Iris pigment epithelial cell (primary cell): ENCODE measurements around the gene COL20A1.
"Not testable (repeated sequence)": the region's sequence is repeated elsewhere in the genome, so short reads cannot be mapped to it uniquely, and the experiment has no call there.

Source experiments
- DNase-seq: peaks from one replicate; pipeline ENCODE4 v3.0.0-alpha.2; 2011; ENCODE audit warnings: low read depth

Gene COL20A1

DNA sequence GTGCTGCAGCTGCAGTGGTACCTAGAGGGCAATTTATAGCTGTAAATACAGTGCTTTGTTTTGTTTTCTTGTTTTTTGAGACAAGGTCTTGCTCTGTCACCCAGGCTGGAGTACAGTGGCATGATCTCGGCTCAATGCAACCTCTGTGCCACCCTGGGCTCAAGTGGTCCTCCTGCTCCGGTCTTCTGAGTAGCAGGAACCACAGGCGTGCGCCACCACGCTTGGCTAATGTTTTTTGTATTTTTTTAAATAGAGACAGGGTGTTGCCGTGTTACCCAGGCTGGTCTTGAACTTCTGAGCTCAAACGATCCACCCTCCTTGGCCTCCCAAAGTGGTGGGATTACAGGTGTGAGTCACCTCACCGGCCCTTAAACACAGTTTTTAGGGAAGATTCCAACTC, 41.4 kb downstream of the COL20A1 start:
- no peak for DNase-seq

GRCh38 chr20:63335060-63335459, 42.1 kb downstream of the COL20A1 start:
- not testable (repeated sequence) for DNase-seq

DNA sequence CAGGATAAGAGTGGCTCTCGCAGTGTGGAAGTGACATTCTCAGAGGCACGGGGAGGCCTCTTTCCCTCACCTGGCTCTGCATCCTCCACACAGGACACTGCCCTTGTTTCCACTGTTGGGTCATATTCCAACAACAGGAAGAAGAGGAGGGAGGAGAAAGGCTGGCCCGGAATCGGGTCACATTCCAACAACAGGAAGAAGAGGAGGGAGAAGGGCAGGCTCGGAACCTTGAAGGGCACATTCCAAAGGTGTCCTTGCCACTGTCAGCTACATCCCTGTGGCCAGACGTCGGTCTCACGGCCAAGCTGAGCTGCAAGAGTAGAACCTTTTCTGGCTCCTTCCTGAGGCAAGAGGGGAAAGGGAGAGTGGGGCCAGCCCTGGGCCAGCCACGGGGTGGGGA, 42.7 kb downstream of the COL20A1 start:
- DNase-seq, result no peak

- no peak for DNase-seq
Measured at GRCh38 chr20:63336232-63336752, 43.3 kb downstream of the COL20A1 start.

DNA sequence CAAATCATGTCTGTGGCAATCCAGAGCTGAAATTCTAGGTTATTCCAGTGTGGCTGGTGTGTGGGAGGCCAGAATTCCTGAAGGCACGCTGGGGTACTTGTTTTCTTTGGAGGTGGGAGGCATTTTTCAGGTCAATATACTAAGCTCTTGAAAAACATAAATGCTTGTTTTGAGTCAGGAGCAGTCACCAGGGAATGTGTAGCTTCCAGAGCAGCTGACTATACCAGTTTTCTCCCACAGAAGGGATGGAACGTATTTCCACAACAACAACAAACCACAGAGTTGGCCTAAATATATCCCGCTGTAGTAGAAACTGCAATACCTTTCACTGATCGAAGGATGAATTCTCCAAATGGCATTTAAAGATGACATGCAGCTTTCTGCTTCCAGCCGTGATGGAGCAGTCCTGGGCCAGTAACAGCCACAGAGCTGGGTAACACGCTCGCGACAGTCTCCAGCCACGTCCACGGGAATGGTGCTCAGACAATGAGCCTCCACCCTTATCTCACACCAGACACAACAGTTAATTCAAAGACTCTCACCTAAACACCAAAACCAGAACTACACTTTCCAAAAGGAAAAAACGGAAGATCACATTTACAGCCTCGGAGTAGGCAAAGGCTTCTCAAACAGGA, 44.9 kb downstream of the COL20A1 start:
- DNase-seq, result peak; percentile 24

- peak; percentile 3 for DNase-seq
Measured at GRCh38 chr20:63339154-63340094, 46.4 kb downstream of the COL20A1 start.

- not testable (repeated sequence) for DNase-seq
Measured at GRCh38 chr20:63340158-63340688, 47.2 kb downstream of the COL20A1 start.

GRCh38 chr20:63342561-63343459, 49.8 kb downstream of the COL20A1 start:
- no peak for DNase-seq

DNA sequence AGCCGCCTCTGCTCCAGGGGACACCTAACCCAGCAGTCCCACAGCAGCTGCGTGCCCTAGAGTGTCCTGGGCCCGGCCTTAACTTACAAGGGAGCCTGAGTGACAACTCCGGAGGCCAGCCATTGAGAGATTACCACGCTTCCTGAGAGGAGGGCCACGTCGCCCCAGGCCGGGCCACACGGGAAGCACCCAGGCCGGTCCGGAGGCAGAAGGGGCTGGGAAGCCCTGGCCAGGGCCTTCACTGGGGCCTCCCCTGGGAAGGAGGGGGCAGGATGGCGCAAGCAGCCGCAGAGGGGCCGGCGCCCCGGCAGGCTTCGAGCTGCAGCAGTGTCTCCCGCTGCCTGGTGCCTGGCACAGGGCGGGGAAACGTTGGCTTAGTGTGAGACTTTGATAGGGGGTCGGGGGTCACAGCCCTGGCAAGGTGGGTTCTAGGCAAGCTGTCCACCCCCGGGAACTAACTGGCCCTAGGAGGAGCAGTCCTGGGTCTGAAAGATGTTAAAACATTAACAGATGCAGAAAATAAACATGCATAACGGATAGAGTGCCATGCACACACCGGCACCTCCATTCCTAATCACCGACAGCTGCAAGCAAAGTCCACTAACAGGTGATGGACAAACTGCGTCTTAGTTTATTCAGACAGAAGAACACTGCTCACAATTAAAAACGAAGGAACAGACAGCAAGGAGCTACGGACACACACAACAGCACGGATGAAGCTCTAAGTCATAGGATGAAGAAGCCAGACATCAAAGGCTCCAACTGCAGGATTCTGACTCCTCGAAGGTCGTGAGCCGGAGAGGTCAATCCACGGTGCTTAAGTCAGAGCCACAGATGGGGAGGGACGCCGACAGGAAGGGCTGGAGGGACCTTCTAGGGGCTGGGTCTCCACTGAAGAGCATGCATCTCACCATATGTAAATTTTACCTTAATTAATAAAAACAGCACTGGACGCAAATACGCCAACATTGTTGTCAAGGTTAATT, 50.8 kb downstream of the COL20A1 start:
- DNase-seq, result no peak

DNA sequence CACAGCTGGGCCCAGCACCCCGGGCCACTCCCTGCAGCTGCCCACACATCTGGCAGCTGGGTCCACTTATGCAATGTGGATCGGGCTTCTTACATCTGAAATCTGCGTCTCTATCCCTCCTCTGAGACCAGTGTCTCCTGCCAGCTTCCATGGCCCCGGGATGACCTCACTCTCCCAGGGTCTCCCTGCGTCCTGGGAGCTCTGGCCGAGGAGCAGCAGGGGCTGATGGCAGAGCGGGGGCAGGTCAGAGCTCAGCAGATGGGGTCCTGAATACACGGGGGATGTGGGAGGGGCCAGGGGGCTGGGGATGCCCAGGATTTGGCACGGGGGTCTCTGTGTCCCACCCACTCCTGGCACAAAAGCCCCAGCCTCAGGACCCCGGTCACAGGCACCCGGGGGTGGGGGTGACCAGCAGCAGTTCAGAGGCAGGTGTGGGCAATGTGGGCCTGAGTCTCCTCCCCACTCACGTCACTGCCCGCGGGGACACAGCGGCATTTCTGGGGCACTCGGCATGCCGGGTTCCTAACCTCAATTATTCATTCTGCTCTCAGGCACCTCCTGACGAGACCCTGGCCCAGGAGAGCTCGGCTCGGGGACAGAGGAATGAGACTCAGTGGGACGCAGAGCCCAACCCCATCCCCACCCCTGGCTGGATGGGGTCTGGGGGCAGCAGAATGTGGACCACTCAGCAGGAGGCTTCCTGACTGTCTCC, 51.8 kb downstream of the COL20A1 start:
- DNase-seq, result no peak

- DNase-seq, result no peak
Measured at GRCh38 chr20:63345328-63346100, 52.5 kb downstream of the COL20A1 start.

DNA sequence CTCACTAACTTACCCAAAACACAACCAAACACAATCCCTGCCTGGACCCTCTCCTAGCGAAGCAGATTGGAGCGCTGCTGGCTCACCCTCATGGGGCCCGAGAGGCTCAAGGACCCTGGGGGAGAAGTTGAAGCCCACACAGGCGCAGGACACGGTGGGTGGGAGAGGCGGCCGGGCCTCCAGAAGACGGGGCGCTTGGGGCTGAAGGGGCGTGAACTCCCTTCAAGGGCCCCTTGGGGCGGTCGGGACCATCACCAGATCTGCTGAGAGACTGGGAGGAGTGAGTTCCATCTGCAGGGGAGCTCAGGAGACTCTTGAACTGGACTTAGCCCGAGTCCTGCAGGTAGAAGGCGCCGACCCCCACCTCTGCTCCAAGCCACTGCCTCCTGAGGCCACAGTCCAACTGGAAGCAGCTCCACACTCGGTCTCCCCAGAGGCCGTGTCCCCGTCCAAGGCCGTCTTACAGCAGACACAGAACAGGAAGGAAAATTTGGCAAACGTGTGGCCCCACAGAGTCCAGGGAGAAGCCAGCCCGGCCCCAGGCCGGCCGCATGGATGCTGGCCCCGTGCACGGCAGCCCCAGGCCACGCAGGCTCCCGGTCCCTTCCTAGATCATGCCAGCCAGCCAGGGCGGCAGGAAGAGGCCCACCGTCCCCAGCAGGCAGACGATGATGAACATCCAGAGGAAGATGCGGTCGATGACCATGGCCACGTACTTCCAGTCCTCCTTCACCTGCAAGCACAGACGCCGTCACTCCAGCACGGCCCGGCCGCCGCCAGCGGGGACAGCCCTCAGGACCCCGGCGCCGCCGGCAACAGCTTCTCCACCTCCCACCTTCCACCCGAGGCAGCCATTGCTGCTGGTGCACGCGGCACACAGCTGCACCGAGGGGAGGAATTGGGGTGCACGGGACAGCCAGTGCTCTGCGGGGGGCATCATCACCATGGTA, 53.4 kb downstream of the COL20A1 start:
- DNase-seq, result no peak

DNA sequence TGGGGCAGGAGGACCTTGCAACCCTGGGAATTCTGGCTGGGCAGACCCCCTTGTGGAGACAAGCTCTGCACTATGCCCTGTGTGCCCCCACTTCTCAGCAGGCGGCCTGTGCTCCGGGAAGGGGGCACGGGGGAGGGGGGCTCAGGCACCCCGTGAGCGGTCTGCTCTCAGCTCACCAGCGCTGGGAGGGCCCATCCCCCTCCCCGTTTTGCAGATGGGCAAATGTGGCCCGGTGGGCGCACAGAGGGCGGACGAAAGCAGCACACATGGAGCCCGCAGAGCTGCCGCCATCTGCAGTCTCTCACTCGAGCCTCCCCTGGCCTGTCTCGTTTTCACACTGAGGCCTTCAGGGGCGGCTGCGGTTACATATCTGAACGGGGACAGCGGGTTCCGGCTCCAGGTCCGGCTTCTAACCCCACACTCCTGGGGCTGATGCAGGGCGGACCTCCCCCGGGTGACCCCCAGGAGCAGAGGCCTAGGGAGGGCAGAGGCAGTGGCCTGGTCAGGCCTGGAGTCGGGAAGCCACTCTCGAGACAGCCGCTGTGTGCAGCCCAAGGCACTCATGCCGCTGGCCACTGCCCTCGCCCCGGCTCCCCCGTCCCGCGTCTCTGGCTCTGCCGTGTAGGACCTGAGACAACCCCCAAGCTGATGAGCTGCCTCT, 54.2 kb downstream of the COL20A1 start:
- no peak for DNase-seq

GRCh38 chr20:63347950-63348827, 55.2 kb downstream of the COL20A1 start:
- no peak for DNase-seq

- no peak for DNase-seq
Measured at GRCh38 chr20:63348828-63349515, 56.0 kb downstream of the COL20A1 start.

DNA sequence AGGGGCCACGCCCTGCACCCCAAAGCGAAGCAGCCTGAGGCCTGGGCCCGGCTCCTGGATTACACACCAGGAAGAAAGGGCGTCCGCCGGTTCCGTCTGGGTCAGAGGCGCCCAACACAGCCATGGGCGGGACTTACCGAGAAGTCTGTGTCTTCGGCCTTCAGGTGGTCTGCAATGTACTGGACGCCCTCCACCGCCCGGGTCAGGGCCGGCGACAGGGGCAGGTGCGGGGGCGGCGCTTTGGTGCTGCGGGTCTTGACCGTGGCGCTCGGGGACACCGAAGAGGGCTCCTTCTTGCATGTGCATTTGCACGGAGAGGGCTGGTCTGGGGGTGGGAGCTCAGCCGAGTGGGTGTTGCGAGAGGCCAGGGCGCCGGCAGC, 56.5 kb downstream of the COL20A1 start:
- no peak for DNase-seq
